H1 (cell line): ENCODE results near the gene PCCA. TPM values are rescaled to one million over a fixed set of nuclear protein-coding genes. Genes with fewer than 3 reads are reported as not detected.

ENCODE experiments used
- ASH2L ChIP-seq: fragments of 200-600, 300-600 bp; sonication (generic); IDR thresholded peaks from one replicate; pipeline ENCODE4 v1.7.1; 2017; ENCODE audit warnings: low read length
- HDAC2 ChIP-seq, 2 experiments: fragments of 300-600 bp in 1 of 2; sonication (generic) in 1 of 2; IDR thresholded peaks; 2 replicates each; pipeline ENCODE4 v1.6.1; 2011 to 2012; ENCODE audit warnings: low read depth in 2 of 2, low read length in 2 of 2, mild to moderate bottlenecking in 2 of 2, moderate library complexity in 2 of 2, borderline replicate concordance in 1 of 2, inconsistent platforms in 1 of 2
- PHF8 ChIP-seq: fragments of 200-600 bp; sonication (generic); conservative IDR thresholded peaks from 2 replicates; pipeline ENCODE4 v1.7.1; 2012; ENCODE audit warnings: low read depth, mild to moderate bottlenecking, inconsistent platforms, low read length, moderate library complexity
- RAD21 ChIP-seq, 2 experiments: IDR thresholded peaks in 1 of 2; conservative IDR thresholded peaks in 1 of 2; 2 replicates each; pipeline ENCODE4 v1.6.1; 2011; ENCODE audit warnings: low read depth in 2 of 2, low read length in 2 of 2, improper control_type of control experiment in 1 of 2, inconsistent platforms in 1 of 2, mild to moderate bottlenecking in 1 of 2, moderate library complexity in 1 of 2
- SUZ12 ChIP-seq: fragments of 200-600 bp; sonication (generic); IDR thresholded peaks from 2 replicates; pipeline ENCODE4 v1.6.1; 2012; ENCODE audit warnings: mild to moderate bottlenecking, inconsistent platforms, low read length, moderate library complexity, mixed read lengths
- TAF1 ChIP-seq: IDR thresholded peaks from 2 replicates; pipeline ENCODE4 v1.6.1; 2011; ENCODE audit warnings: mild to moderate bottlenecking, low read depth, low read length
- TBP ChIP-seq: IDR thresholded peaks from 2 replicates; pipeline ENCODE4 v1.6.1; 2011; ENCODE audit warnings: low read depth, low read length, improper control_type of control experiment
- ZNF274 ChIP-seq: IDR thresholded peaks from 2 replicates; pipeline ENCODE4 v1.7.0; 2012; ENCODE audit warnings: low read length, borderline replicate concordance; ENCODE audit errors: extremely low read depth
- polyA plus RNA-seq, 7 experiments: library from polyadenylated mRNA; depleted of rRNA in 3 of 7; stranded (reverse) in 5 of 7; unstranded in 2 of 7; fragments of >200 nt in 5 of 7; fragments of 200-250 nt in 2 of 7; gene quantifications; 1 replicate in 5 of 7; 2 replicates in 1 of 7; 4 replicates in 1 of 7; pipeline versions ENCODE4 v1.2.1 to v1.2.3, GENCODE V29; 2011 to 2013; ENCODE audit warnings: missing spikeins in 2 of 7, mixed read lengths in 2 of 7
- total RNA-seq: library from RNA; stranded (reverse); fragmentation: NEBNext Ultra II Directional; extraction: Animal tissue kit (Norgen Biotek cat#: 25700); gene quantifications from 2 replicates; pipeline ENCODE4 v1.2.1, GENCODE V29; 2021
- TF ChIP-seq, protein P1 (sequence below): fragments of 300-600 bp; sonication (generic); IDR thresholded peaks from 2 replicates; pipeline ENCODE4 v1.7.1; 2012; ENCODE audit warnings: low read length, moderate library complexity, mild to moderate bottlenecking, inconsistent platforms; ENCODE audit not compliant: insufficient replicate concordance

PCCA gene
- total and polyA plus RNA-seq, 2 of the 8 experiments (the other 6 are each of a cell fraction or from before 2014, with no cell fraction given): 18.4 to 49.8 TPM

DNA sequence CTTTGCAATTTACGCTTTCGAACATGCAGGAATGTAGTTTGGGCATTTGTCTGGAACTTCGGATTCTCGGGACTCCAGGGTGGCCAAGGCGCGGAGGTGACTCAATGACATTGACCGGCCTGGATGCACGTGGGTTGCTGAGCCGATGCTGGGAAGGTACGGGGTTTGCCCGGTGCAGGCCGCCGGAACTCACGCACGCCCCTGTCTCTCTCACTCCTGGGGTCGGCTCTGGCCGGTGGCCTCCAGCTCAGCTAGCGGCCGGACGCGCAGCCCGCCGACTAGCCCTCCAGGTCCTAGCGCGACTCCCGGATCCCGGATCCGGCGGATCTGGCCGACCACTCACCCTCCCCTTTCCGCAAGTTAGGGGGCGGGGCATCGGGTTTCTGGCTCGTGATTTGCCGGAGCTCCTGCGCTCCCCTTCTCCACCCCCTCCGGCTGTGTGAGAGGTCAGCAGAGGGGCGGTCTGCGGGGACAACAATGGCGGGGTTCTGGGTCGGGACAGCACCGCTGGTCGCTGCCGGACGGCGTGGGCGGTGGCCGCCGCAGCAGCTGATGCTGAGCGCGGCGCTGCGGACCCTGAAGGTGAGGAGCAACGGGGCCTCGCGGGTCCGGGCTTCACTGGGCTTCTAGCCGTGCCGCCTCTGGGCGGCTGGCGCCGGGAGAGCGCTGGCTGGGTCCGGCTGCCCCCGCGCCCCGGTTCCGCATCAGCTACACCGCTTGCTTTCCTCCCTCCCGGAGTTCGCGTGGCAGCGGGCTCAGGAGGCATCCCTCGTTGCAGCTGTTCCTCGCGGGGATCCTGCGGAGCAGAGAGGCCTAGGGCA is at the start of gene PCCA (continued):
- TF ChIP-seq, protein P1, sequence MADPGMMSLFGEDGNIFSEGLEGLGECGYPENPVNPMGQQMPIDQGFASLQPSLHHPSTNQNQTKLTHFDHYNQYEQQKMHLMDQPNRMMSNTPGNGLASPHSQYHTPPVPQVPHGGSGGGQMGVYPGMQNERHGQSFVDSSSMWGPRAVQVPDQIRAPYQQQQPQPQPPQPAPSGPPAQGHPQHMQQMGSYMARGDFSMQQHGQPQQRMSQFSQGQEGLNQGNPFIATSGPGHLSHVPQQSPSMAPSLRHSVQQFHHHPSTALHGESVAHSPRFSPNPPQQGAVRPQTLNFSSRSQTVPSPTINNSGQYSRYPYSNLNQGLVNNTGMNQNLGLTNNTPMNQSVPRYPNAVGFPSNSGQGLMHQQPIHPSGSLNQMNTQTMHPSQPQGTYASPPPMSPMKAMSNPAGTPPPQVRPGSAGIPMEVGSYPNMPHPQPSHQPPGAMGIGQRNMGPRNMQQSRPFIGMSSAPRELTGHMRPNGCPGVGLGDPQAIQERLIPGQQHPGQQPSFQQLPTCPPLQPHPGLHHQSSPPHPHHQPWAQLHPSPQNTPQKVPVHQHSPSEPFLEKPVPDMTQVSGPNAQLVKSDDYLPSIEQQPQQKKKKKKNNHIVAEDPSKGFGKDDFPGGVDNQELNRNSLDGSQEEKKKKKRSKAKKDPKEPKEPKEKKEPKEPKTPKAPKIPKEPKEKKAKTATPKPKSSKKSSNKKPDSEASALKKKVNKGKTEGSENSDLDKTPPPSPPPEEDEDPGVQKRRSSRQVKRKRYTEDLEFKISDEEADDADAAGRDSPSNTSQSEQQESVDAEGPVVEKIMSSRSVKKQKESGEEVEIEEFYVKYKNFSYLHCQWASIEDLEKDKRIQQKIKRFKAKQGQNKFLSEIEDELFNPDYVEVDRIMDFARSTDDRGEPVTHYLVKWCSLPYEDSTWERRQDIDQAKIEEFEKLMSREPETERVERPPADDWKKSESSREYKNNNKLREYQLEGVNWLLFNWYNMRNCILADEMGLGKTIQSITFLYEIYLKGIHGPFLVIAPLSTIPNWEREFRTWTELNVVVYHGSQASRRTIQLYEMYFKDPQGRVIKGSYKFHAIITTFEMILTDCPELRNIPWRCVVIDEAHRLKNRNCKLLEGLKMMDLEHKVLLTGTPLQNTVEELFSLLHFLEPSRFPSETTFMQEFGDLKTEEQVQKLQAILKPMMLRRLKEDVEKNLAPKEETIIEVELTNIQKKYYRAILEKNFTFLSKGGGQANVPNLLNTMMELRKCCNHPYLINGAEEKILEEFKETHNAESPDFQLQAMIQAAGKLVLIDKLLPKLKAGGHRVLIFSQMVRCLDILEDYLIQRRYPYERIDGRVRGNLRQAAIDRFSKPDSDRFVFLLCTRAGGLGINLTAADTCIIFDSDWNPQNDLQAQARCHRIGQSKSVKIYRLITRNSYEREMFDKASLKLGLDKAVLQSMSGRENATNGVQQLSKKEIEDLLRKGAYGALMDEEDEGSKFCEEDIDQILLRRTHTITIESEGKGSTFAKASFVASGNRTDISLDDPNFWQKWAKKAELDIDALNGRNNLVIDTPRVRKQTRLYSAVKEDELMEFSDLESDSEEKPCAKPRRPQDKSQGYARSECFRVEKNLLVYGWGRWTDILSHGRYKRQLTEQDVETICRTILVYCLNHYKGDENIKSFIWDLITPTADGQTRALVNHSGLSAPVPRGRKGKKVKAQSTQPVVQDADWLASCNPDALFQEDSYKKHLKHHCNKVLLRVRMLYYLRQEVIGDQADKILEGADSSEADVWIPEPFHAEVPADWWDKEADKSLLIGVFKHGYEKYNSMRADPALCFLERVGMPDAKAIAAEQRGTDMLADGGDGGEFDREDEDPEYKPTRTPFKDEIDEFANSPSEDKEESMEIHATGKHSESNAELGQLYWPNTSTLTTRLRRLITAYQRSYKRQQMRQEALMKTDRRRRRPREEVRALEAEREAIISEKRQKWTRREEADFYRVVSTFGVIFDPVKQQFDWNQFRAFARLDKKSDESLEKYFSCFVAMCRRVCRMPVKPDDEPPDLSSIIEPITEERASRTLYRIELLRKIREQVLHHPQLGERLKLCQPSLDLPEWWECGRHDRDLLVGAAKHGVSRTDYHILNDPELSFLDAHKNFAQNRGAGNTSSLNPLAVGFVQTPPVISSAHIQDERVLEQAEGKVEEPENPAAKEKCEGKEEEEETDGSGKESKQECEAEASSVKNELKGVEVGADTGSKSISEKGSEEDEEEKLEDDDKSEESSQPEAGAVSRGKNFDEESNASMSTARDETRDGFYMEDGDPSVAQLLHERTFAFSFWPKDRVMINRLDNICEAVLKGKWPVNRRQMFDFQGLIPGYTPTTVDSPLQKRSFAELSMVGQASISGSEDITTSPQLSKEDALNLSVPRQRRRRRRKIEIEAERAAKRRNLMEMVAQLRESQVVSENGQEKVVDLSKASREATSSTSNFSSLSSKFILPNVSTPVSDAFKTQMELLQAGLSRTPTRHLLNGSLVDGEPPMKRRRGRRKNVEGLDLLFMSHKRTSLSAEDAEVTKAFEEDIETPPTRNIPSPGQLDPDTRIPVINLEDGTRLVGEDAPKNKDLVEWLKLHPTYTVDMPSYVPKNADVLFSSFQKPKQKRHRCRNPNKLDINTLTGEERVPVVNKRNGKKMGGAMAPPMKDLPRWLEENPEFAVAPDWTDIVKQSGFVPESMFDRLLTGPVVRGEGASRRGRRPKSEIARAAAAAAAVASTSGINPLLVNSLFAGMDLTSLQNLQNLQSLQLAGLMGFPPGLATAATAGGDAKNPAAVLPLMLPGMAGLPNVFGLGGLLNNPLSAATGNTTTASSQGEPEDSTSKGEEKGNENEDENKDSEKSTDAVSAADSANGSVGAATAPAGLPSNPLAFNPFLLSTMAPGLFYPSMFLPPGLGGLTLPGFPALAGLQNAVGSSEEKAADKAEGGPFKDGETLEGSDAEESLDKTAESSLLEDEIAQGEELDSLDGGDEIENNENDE: no peak
- TF ChIP-seq TBP (peak; percentile 70), PHF8 (peak; percentile 45), HDAC2 (IDR thresholded peaks at IDR 0.05; ENCODE audit: borderline replicate concordance in 1 of 2, low read depth in 2 of 2, low read length in 2 of 2) (peak in 1 of 2 experiments; percentile 67; a peak in 2 of 4 replicates), RAD21 (IDR thresholded peaks at IDR 0.05 in 1 of 2, conservative IDR thresholded peaks at IDR 0.05 in 1 of 2; ENCODE audit: low read depth in 2 of 2, low read length in 2 of 2) (peak; percentile 9 to 32; a peak in 3 of 4 replicates), SUZ12 (no peak), ASH2L (peak; percentile 94), TAF1 (peak; percentile 83), ZNF274 (no peak)
